ENCODE data around the gene CMPK1. TPM values are rescaled to one million over a fixed set of nuclear protein-coding genes. Genes with fewer than 3 reads are reported as not detected.

Gene CMPK1
- total RNA-seq, 4 donors from 2014 or later: 106 to 164 (median 115) TPM

GRCh38 chr1:47401761-47402160 lies 68.2 kb downstream of the CMPK1 start:
- no peak for TF ChIP-seq POLR2AphosphoS5 (IDR thresholded peaks at IDR 0.05)
- TF ChIP-seq EP300 (IDR thresholded peaks at IDR 0.05): no peak
- no peak for TF ChIP-seq CTCF (IDR thresholded peaks at IDR 0.05)
- TF ChIP-seq POLR2A (IDR thresholded peaks at IDR 0.05): no peak
- no peaks in the 10 kb centered on the region for H3K4me1 ChIP-seq
- no peak for ATAC-seq
- peaks cover 68% of the 10 kb centered on the region for H3K27me3 ChIP-seq
- WGBS, 2 donors (ENCODE audit: low coverage in 1 of 2): 83 to 86% methylated on average over 4 of the region's 4 CpGs
- no peak overlapping the region for H3K4me3 ChIP-seq
- no peaks in the 10 kb centered on the region for H3K9me3 ChIP-seq
- H3K27ac ChIP-seq: no peak overlapping the region
- no peaks in the 10 kb centered on the region for H3K36me3 ChIP-seq

GRCh38 chr1:47402591-47402990 lies 69.0 kb downstream of the CMPK1 start:
- no peaks in the 10 kb centered on the region for H3K9me3 ChIP-seq
- H3K4me1 ChIP-seq: no peaks in the 10 kb centered on the region
- ATAC-seq: no peak
- no peak overlapping the region for H3K4me3 ChIP-seq
- peaks cover 65% of the 10 kb centered on the region for H3K27me3 ChIP-seq
- no peaks in the 10 kb centered on the region for H3K36me3 ChIP-seq
- 81 to 94% methylated on average over 3 of the region's 4 CpGs for WGBS, 2 donors (ENCODE audit: low coverage in 1 of 2)
- TF ChIP-seq POLR2A (IDR thresholded peaks at IDR 0.05): no peak
- TF ChIP-seq POLR2AphosphoS5 (IDR thresholded peaks at IDR 0.05): no peak
- TF ChIP-seq EP300 (IDR thresholded peaks at IDR 0.05): no peak
- TF ChIP-seq CTCF (IDR thresholded peaks at IDR 0.05): no peak
- no peak overlapping the region for H3K27ac ChIP-seq

GRCh38 chr1:47403321-47403910 lies 69.8 kb downstream of the CMPK1 start:
- TF ChIP-seq CTCF (IDR thresholded peaks at IDR 0.05): no peak
- TF ChIP-seq EP300 (IDR thresholded peaks at IDR 0.05): no peak
- no peak for TF ChIP-seq POLR2A (IDR thresholded peaks at IDR 0.05)
- no peak for TF ChIP-seq POLR2AphosphoS5 (IDR thresholded peaks at IDR 0.05)
- Histone ChIP-seq H3K4me1 (no peaks in the 10 kb centered on the region), H3K36me3 (no peaks in the 10 kb centered on the region), H3K9me3 (no peaks in the 10 kb centered on the region), H3K27me3 (peaks cover 65% of the 10 kb centered on the region), H3K4me3 (no peak overlapping the region), H3K27ac (no peak overlapping the region)
- no peak for ATAC-seq
- 61 to 79% methylated on average over 2 to 3 of the region's 4 CpGs for WGBS, 2 donors (ENCODE audit: low coverage in 1 of 2)

GRCh38 chr1:47405697-47406096 lies 72.1 kb downstream of the CMPK1 start:
- H3K9me3 ChIP-seq: no peaks in the 10 kb centered on the region
- no peak for ATAC-seq
- H3K27me3 ChIP-seq: peaks cover 51% of the 10 kb centered on the region
- no peaks in the 10 kb centered on the region for H3K36me3 ChIP-seq
- no peak overlapping the region for H3K27ac ChIP-seq
- TF ChIP-seq POLR2AphosphoS5 (IDR thresholded peaks at IDR 0.05) (no peak), EP300 (IDR thresholded peaks at IDR 0.05) (no peak), CTCF (IDR thresholded peaks at IDR 0.05) (no peak), POLR2A (IDR thresholded peaks at IDR 0.05) (no peak)
- WGBS, 2 donors (ENCODE audit: low coverage in 1 of 2): 52 to 63% methylated on average over 2 of the region's 5 CpGs
- no peaks in the 10 kb centered on the region for H3K4me1 ChIP-seq
- H3K4me3 ChIP-seq: no peak overlapping the region

- 83% methylated on average over 2 to 3 of the region's 5 CpGs for WGBS, 2 donors (ENCODE audit: low coverage in 1 of 2)
- Histone ChIP-seq H3K36me3 (no peaks in the 10 kb centered on the region), H3K27me3 (peaks cover 38% of the 10 kb centered on the region), H3K9me3 (no peaks in the 10 kb centered on the region), H3K4me3 (no peak overlapping the region), H3K27ac (no peak overlapping the region), H3K4me1 (no peaks in the 10 kb centered on the region)
- TF ChIP-seq CTCF (IDR thresholded peaks at IDR 0.05) (no peak), EP300 (IDR thresholded peaks at IDR 0.05) (no peak), POLR2A (IDR thresholded peaks at IDR 0.05) (no peak), POLR2AphosphoS5 (IDR thresholded peaks at IDR 0.05) (no peak)
- ATAC-seq: no peak
These were observed 73.4 kb downstream of the CMPK1 start for GRCh38 chr1:47406966-47407365.

All from gastroesophageal sphincter (tissue), 4 donors.